A673 (cell line): Measurements from ENCODE around the gene C13orf42. TPM values are rescaled to one million over a fixed set of nuclear protein-coding genes. Genes with fewer than 3 reads are reported as not detected.

Experiments used
- BruUV-seq: library from RNA; stranded (reverse); fragments of 400-500 nt; replicated peaks from 2 replicates; lab custom pipeline; 2021; lab: Mats Ljungman, UMichigan
- CTCF ChIA-PET: fragments of 300-600 bp; sonication (Branson Sonifier 250); formaldehyde crosslinking; loops from one replicate; lab custom pipeline; 2022; ENCODE audit warnings: antibody characterized with exemption; lab: Charles Lee
- POLR2A ChIA-PET: fragments of 300-600 bp; sonication (Branson Sonifier 250); formaldehyde crosslinking; loops from one replicate; lab custom pipeline; 2022; ENCODE audit warnings: antibody characterized with exemption; ENCODE audit not compliant: low non-redundant PET; lab: Charles Lee
- DNase-seq: peaks from one replicate; pipeline ENCODE4 v3.0.0-alpha.2; 2015; ENCODE audit warnings: low spot score
- H3K27ac ChIP-seq: fragments of 200-600 bp; sonication (generic); 2 replicates; pipeline ENCODE4 v1.5.1; 2016; ENCODE audit warnings: mixed run types, low read depth, mild to moderate bottlenecking, mixed read lengths, antibody characterized with exemption, low read length; ENCODE audit not compliant: poor library complexity, severe bottlenecking
- H3K27me3 ChIP-seq: fragments of 200-600 bp; sonication (generic); replicated peaks from 2 replicates; pipeline ENCODE4 v1.6.1; 2017; ENCODE audit warnings: mixed run types, low read depth, mild to moderate bottlenecking, mixed read lengths, antibody characterized with exemption, low read length; ENCODE audit not compliant: insufficient read depth, poor library complexity
- H3K36me3 ChIP-seq: fragments of 200-600 bp; sonication (generic); 2 replicates; pipeline ENCODE4 v1.6.1; 2016; ENCODE audit warnings: mixed run types, mild to moderate bottlenecking, mixed read lengths, antibody characterized with exemption, low read length; ENCODE audit not compliant: insufficient read depth, poor library complexity, severe bottlenecking
- H3K4me1 ChIP-seq: fragments of 200-600 bp; sonication (generic); 2 replicates; pipeline ENCODE4 v1.6.1; 2017; ENCODE audit warnings: mixed run types, mild to moderate bottlenecking, mixed read lengths, antibody characterized with exemption, low read length; ENCODE audit not compliant: insufficient read depth, poor library complexity, severe bottlenecking
- H3K4me3 ChIP-seq: fragments of 200-600 bp; sonication (generic); 2 replicates; pipeline ENCODE4 v1.5.1; 2016; ENCODE audit warnings: low read depth, mixed run types, mild to moderate bottlenecking, mixed read lengths, low read length; ENCODE audit not compliant: poor library complexity, severe bottlenecking
- H3K9me3 ChIP-seq: fragments of 200-600 bp; sonication (generic); 2 replicates; pipeline ENCODE4 v1.6.1; 2016; ENCODE audit warnings: mixed run types, low read depth, mild to moderate bottlenecking, mixed read lengths, antibody characterized with exemption, low read length; ENCODE audit not compliant: poor library complexity, severe bottlenecking
- CTCF ChIP-seq: fragments of 300-800, 200-600 bp; sonication (generic); conservative IDR thresholded peaks from 2 replicates; pipeline ENCODE4 v1.5.1; 2017; ENCODE audit warnings: low read depth, mild to moderate bottlenecking, antibody characterized with exemption, low read length, moderate library complexity, mixed read lengths
- EZH2 ChIP-seq: fragments of 200-600 bp; sonication (generic); IDR thresholded peaks from 2 replicates; pipeline ENCODE4 v1.6.1; 2017; ENCODE audit warnings: borderline replicate concordance, low read depth, mild to moderate bottlenecking, mixed read lengths, antibody characterized with exemption, low read length; ENCODE audit not compliant: poor library complexity, severe bottlenecking
- intact Hi-C: fragments of 100-400 bp; cut with micrococcal nuclease; formaldehyde crosslinking; loops from one replicate; pipeline ENCODE4 v1.10.0; 2022; ENCODE audit not compliant: unreplicated experiment
- total RNA-seq: library from RNA; stranded (reverse); gene quantifications from 2 replicates; pipeline ENCODE4 v1.2.3, GENCODE V29; 2021

Gene C13orf42
- total RNA-seq, 1 experiment from 2014 or later = not detected

- no peaks in the 10 kb centered on the region for H3K9me3 ChIP-seq
- no peak overlapping the region for H3K4me3 ChIP-seq
- H3K27me3 ChIP-seq = no peaks in the 10 kb centered on the region
- POLR2A ChIA-PET = no interaction called here
- DNase-seq = no peak
- CTCF ChIA-PET = no interaction called here
- no peak overlapping the region for H3K27ac ChIP-seq
- peaks cover 3% of the 10 kb centered on the region for H3K4me1 ChIP-seq
- no TSS peak for BruUV-seq
- no peak for TF ChIP-seq CTCF
- no peak for TF ChIP-seq EZH2
- intact Hi-C loops = loop anchor here (10.0 kb wide), 1 partner anchor 979 kb away; no protein-coding TSS in a partner anchor
- H3K36me3 ChIP-seq = no peaks in the 10 kb centered on the region
These were observed 47.2 kb downstream of the C13orf42 start for GRCh38 chr13:51063909-51064308.

- Histone ChIP-seq H3K27ac (peak overlapping the region; percentile 28), H3K4me3 (no peak overlapping the region), H3K36me3 (no peaks in the 10 kb centered on the region), H3K4me1 (peaks cover 16% of the 10 kb centered on the region), H3K9me3 (no peaks in the 10 kb centered on the region), H3K27me3 (no peaks in the 10 kb centered on the region)
- no TSS peak for BruUV-seq
- intact Hi-C loops = no loop called here
- TF ChIP-seq EZH2 (no peak), CTCF (no peak)
- ChIA-PET POLR2A (interaction anchor here (0.7 kb wide), 1 partner anchor 168 kb away, joined by 10 read pairs; no protein-coding TSS in a partner anchor), CTCF (no interaction called here)
- DNase-seq = peak; percentile 91
These were observed 52.5 kb downstream of the C13orf42 start for GRCh38 chr13:51058461-51059167.

GRCh38 chr13:51057906-51058305, 53.2 kb downstream of the C13orf42 start:
- no peak for DNase-seq
- Histone ChIP-seq H3K27me3 (no peaks in the 10 kb centered on the region), H3K9me3 (no peaks in the 10 kb centered on the region), H3K4me1 (peaks cover 16% of the 10 kb centered on the region), H3K4me3 (no peak overlapping the region), H3K36me3 (no peaks in the 10 kb centered on the region), H3K27ac (peak overlapping the region; percentile 55)
- POLR2A ChIA-PET = interaction anchor here (0.7 kb wide), 1 partner anchor 167 kb away, joined by 10 read pairs; no protein-coding TSS in a partner anchor
- CTCF ChIA-PET = no interaction called here
- no TSS peak for BruUV-seq
- TF ChIP-seq CTCF (no peak), EZH2 (no peak)
- intact Hi-C loops = no loop called here
